CD14-positive monocyte (primary cell): ENCODE data around the gene AMOTL2. TPM values are rescaled to one million over a fixed set of nuclear protein-coding genes. Genes with fewer than 3 reads are reported as not detected.

Source experiments
- DNase-seq, 3 donors: peaks; one replicate each; pipeline ENCODE4 v3.0.0-alpha.2; 2011 to 2022
- H2AFZ ChIP-seq: 2 replicates; pipeline ENCODE4 v1.6.0; 2012; ENCODE audit warnings: mild to moderate bottlenecking, low read depth, low read length, inconsistent platforms; ENCODE audit not compliant: insufficient read depth, poor library complexity, severe bottlenecking
- H3K27ac ChIP-seq, 2 donors: 1 replicate in 1 of 2; 2 replicates in 1 of 2; pipeline ENCODE4 v1.5.1; 2012 to 2013; ENCODE audit warnings: low read length in 2 of 2, control low read depth in 1 of 2, inconsistent platforms in 1 of 2, low read depth in 1 of 2, mild to moderate bottlenecking in 1 of 2
- H3K27me3 ChIP-seq, 2 donors: one replicate each; pipeline versions ENCODE4 v1.6.0 to v1.6.1; 2011 to 2013; ENCODE audit warnings: low read length in 2 of 2; ENCODE audit not compliant: control insufficient read depth in 2 of 2, insufficient read depth in 2 of 2
- H3K36me3 ChIP-seq, 2 donors: replicated peaks in 1 of 2; 1 replicate in 1 of 2; 2 replicates in 1 of 2; pipeline versions ENCODE4 v1.5.1 to v1.6.1; 2012 to 2013; ENCODE audit warnings: low read length in 2 of 2, control low read depth in 1 of 2, inconsistent platforms in 1 of 2, mild to moderate bottlenecking in 1 of 2; ENCODE audit not compliant: insufficient read depth in 2 of 2, control insufficient read depth in 1 of 2
- H3K4me1 ChIP-seq, 2 donors: 1 replicate in 1 of 2; 2 replicates in 1 of 2; pipeline versions ENCODE4 v1.5.1 to v1.6.1; 2012 to 2013; ENCODE audit warnings: low read length in 2 of 2, control low read depth in 1 of 2, inconsistent platforms in 1 of 2, mild to moderate bottlenecking in 1 of 2, moderate library complexity in 1 of 2; ENCODE audit not compliant: insufficient read depth in 2 of 2, control insufficient read depth in 1 of 2
- H3K4me2 ChIP-seq: replicated peaks from 2 replicates; pipeline ENCODE3; 2012; ENCODE audit warnings: low read length, moderate library complexity, mild to moderate bottlenecking; ENCODE audit not compliant: poor library complexity, severe bottlenecking; ENCODE audit errors: extremely low read depth
- H3K4me3 ChIP-seq, 3 experiments: fragments of 200-600 bp in 1 of 3; sonication (generic) in 1 of 3; replicated peaks in 1 of 3; 1 replicate in 2 of 3; 2 replicates in 1 of 3; pipeline ENCODE4 v1.5.1; 2011 to 2013; ENCODE audit warnings: low read length in 3 of 3, mild to moderate bottlenecking in 3 of 3, control low read depth in 2 of 3, low read depth in 2 of 3, inconsistent platforms in 1 of 3, moderate library complexity in 1 of 3
- H3K79me2 ChIP-seq: 2 replicates; pipeline ENCODE4 v1.6.0; 2012; ENCODE audit warnings: mild to moderate bottlenecking, control low read depth, inconsistent platforms, low read length, moderate library complexity; ENCODE audit not compliant: insufficient read depth
- H3K9ac ChIP-seq: 2 replicates; pipeline ENCODE4 v1.6.0; 2017; ENCODE audit warnings: low read length, mild to moderate bottlenecking; ENCODE audit not compliant: insufficient read depth, poor library complexity, severe bottlenecking
- H3K9me3 ChIP-seq, 2 donors: replicated peaks in 1 of 2; 1 replicate in 1 of 2; 2 replicates in 1 of 2; pipeline versions ENCODE4 v1.5.1 to v1.6.1; 2012 to 2013; ENCODE audit warnings: low read length in 2 of 2, control low read depth in 1 of 2; ENCODE audit not compliant: control insufficient read depth in 1 of 2, insufficient read depth in 1 of 2
- H4K20me1 ChIP-seq: 2 replicates; pipeline ENCODE4 v1.6.0; 2012; ENCODE audit warnings: mild to moderate bottlenecking, low read length, control low read depth, moderate library complexity; ENCODE audit not compliant: insufficient read depth
- H3K27ac Mint-ChIP-seq, 7 donors: one replicate each; pipeline ENCODE4 v1.8.0; 2020; ENCODE audit warnings: mild to moderate bottlenecking in 7 of 7, mixed read lengths in 7 of 7, moderate library complexity in 6 of 7, inconsistent platforms in 2 of 7
- H3K27me3 Mint-ChIP-seq, 3 donors: one replicate each; pipeline ENCODE4 v1.8.0; 2021 to 2022; ENCODE audit warnings: low read depth in 3 of 3, mild to moderate bottlenecking in 3 of 3, mixed read lengths in 3 of 3, moderate library complexity in 3 of 3, inconsistent platforms in 1 of 3
- H3K36me3 Mint-ChIP-seq, 2 donors: one replicate each; pipeline ENCODE4 v1.8.0; 2020; ENCODE audit warnings: mixed read lengths in 2 of 2, inconsistent platforms in 1 of 2, mild to moderate bottlenecking in 1 of 2
- H3K4me1 Mint-ChIP-seq: one replicate; pipeline ENCODE4 v1.8.0; 2020; ENCODE audit warnings: mild to moderate bottlenecking, mixed read lengths
- H3K4me3 Mint-ChIP-seq, 2 donors: one replicate each; pipeline ENCODE4 v1.8.0; 2020; ENCODE audit warnings: mild to moderate bottlenecking in 2 of 2, mixed read lengths in 2 of 2, moderate library complexity in 1 of 2
- H3K9me3 Mint-ChIP-seq, 7 donors: one replicate each; pipeline ENCODE4 v1.8.0; 2020 to 2022; ENCODE audit warnings: mixed read lengths in 7 of 7, mild to moderate bottlenecking in 6 of 7, moderate library complexity in 6 of 7, inconsistent platforms in 2 of 7
- WGBS: methylation state at CpG from one replicate; pipeline ENCODE4 v1.1.5; 2013; ENCODE audit warnings: missing lambda C conversion rate; ENCODE audit not compliant: insufficient coverage; 5-methylcytosine and 5-hydroxymethylcytosine counted together
- intact Hi-C, 2 donors: fragments of 100-400 bp; cut with micrococcal nuclease; formaldehyde crosslinking; loops; one replicate each; pipeline versions ENCODE4 v1.15.0 to v1.15.1; 2023
- polyA plus RNA-seq, 3 donors: library from polyadenylated mRNA; depleted of rRNA in 1 of 3; unstranded in 2 of 3; stranded (reverse) in 1 of 3; fragments of 300-500 nt in 2 of 3; fragments of >200 nt in 1 of 3; fragmentation: Illumina TruSeq in 2 of 3; gene quantifications; 1 replicate in 2 of 3; 2 replicates in 1 of 3; pipeline ENCODE4 v1.2.3, GENCODE V29; 2012 to 2021
- TF ChIP-seq, protein P1 (sequence below): fragments of 200-600 bp; IDR thresholded peaks from one replicate; pipeline ENCODE4 v1.8.0; 2022; ENCODE audit warnings: antibody characterized with exemption, mild to moderate bottlenecking

The AMOTL2 gene
- polyA plus RNA-seq, 3 donors = 0.01 TPM; not detected in 2

DNA sequence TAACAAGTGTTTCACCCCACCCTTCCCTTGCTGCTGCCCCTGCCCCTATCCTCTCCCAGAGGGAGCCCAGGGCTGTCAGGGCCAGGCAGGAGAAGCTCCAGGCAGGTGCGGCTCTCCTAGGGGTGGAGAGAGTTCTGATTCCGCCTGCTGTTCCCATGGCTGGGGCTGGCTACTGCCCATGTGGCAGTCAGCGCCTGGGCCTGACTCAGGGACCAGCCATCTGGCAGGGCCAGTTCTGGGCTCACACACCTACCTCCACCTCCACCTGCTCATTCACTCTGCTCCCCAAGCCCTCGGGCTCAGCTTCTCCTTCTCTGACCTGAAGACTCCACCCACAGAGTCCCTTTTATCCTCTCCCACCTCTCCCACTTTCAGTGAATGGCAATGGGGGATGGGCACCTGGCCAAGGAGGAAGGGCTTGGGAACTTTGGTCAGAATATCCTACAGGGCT is 23.4 kb downstream of the AMOTL2 start:
- Histone ChIP-seq H3K9me3 (peaks cover 7 to 11% of the 10 kb centered on the region in 2 donors), H4K20me1 (no peaks in the 10 kb centered on the region), H3K9ac (no peak overlapping the region), H3K4me1 (no peaks in the 10 kb centered on the region), H3K27ac (no peak overlapping the region), H3K79me2 (no peaks in the 10 kb centered on the region), H2AFZ (no peak overlapping the region), H3K36me3 (no peaks in the 10 kb centered on the region), H3K4me2 (no peak overlapping the region), H3K27me3 (no peaks in the 10 kb centered on the region), H3K4me3 (no peak overlapping the region)
- H3K36me3 Mint-ChIP-seq = no peaks in the 10 kb centered on the region
- H3K27me3 Mint-ChIP-seq = peaks cover 0 to 6% (median 3%) of the 10 kb centered on the region in 3 donors
- intact Hi-C loops = no loop called here
- H3K4me1 Mint-ChIP-seq = no peaks in the 10 kb centered on the region
- WGBS = 96% methylated on average over 4 of the region's 4 CpGs
- no peak for DNase-seq
- TF ChIP-seq, protein P1, sequence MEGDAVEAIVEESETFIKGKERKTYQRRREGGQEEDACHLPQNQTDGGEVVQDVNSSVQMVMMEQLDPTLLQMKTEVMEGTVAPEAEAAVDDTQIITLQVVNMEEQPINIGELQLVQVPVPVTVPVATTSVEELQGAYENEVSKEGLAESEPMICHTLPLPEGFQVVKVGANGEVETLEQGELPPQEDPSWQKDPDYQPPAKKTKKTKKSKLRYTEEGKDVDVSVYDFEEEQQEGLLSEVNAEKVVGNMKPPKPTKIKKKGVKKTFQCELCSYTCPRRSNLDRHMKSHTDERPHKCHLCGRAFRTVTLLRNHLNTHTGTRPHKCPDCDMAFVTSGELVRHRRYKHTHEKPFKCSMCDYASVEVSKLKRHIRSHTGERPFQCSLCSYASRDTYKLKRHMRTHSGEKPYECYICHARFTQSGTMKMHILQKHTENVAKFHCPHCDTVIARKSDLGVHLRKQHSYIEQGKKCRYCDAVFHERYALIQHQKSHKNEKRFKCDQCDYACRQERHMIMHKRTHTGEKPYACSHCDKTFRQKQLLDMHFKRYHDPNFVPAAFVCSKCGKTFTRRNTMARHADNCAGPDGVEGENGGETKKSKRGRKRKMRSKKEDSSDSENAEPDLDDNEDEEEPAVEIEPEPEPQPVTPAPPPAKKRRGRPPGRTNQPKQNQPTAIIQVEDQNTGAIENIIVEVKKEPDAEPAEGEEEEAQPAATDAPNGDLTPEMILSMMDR = no peak
- H3K9me3 Mint-ChIP-seq = peaks cover 0 to 9% (median 6%) of the 10 kb centered on the region in 7 donors
- no peak overlapping the region for H3K4me3 Mint-ChIP-seq
- no peak overlapping the region for H3K27ac Mint-ChIP-seq

DNA sequence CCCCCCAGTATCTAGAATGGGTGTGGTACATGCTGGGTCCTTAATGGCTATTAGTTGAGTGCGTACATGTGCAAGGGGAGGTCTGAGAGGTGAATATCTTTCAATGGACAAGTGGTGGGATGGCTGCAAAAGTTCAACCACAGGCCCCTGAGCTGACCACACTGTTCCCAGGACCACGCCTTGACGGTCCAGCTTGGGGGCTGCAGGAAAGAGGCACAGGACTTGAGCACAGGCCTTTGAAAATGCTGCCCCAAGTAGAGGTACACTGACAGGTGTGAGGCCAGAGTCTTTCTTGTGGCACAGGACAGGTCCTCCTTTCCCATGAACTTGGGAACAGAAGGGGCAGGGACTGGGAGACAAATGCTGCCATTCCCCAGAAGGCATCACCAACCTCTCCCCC is 24.0 kb downstream of the AMOTL2 start:
- Histone ChIP-seq H3K4me3 (no peak overlapping the region), H3K4me1 (no peaks in the 10 kb centered on the region), H3K36me3 (no peaks in the 10 kb centered on the region), H3K9me3 (peaks cover 7 to 11% of the 10 kb centered on the region in 2 donors), H4K20me1 (no peaks in the 10 kb centered on the region), H3K27ac (no peak overlapping the region), H3K79me2 (no peaks in the 10 kb centered on the region), H3K9ac (no peak overlapping the region), H3K27me3 (no peaks in the 10 kb centered on the region), H3K4me2 (no peak overlapping the region), H2AFZ (no peak overlapping the region)
- Mint-ChIP-seq H3K9me3 (peaks cover 0 to 9% (median 6%) of the 10 kb centered on the region in 7 donors), H3K27ac (no peak overlapping the region), H3K4me1 (no peaks in the 10 kb centered on the region), H3K36me3 (no peaks in the 10 kb centered on the region), H3K27me3 (peaks cover 0 to 6% (median 3%) of the 10 kb centered on the region in 3 donors), H3K4me3 (no peak overlapping the region)
- 96% methylated on average over 2 of the region's 3 CpGs for WGBS
- intact Hi-C loops = no loop called here
- TF ChIP-seq, protein P1 = no peak
- no peak for DNase-seq
